ENCODE results near the gene USHBP1. TPM values are rescaled to one million over a fixed set of nuclear protein-coding genes. Genes with fewer than 3 reads are reported as not detected.
A peak's percentile ranks its signal among the peaks of the same experiment; 100 is the strongest.

Gene USHBP1
- total and polyA plus RNA-seq, 2 of the 13 experiments (the other 11 are each of a cell fraction or from before 2014, with no cell fraction given): 0.15 to 1.5 TPM

- TF ChIP-seq TRAFD1 (CRISPR knock-in tag; IDR thresholded peaks at IDR 0.05; ENCODE audit: borderline replicate concordance) (no peak), ATF1 (CRISPR knock-in tag; IDR thresholded peaks at IDR 0.05) (peak; percentile 60), MEIS1 (CRISPR knock-in tag; IDR thresholded peaks at IDR 0.05; ENCODE audit: borderline replicate concordance) (0 out of 2 replicates have a peak, but pooled peaks have one; percentile 80), TEF (CRISPR knock-in tag; IDR thresholded peaks at IDR 0.05) (no peak), CCDC6 (CRISPR knock-in tag; IDR thresholded peaks at IDR 0.05) (no peak), ZBTB39 (CRISPR knock-in tag; IDR thresholded peaks at IDR 0.05) (peak; percentile 81; the same call in 1 of the 2 replicates), ZKSCAN1 (IDR thresholded peaks at IDR 0.05; ENCODE audit: low read length) (no peak), RBM22 (optimal IDR thresholded peaks at IDR 0.05; ENCODE audit: low read length) (no peak), HDAC6 (IDR thresholded peaks at IDR 0.05; ENCODE audit: low read depth, low read length) (no peak), ZNF567 (CRISPR knock-in tag; IDR thresholded peaks at IDR 0.05; ENCODE audit: borderline replicate concordance) (no peak), ZNF34 (CRISPR knock-in tag; IDR thresholded peaks at IDR 0.05; ENCODE audit: borderline replicate concordance) (peak; percentile 94), ZNF605 (CRISPR knock-in tag; IDR thresholded peaks at IDR 0.05) (peak; percentile 82), MAFK (conservative IDR thresholded peaks at IDR 0.05 in 1 of 2, IDR thresholded peaks at IDR 0.05 in 1 of 2; ENCODE audit: low read length in 2 of 2) (no peak), HOXD1 (CRISPR knock-in tag; IDR thresholded peaks at IDR 0.05) (0 out of 2 replicates have a peak, but pooled peaks have one; percentile 62), U2AF1 (optimal IDR thresholded peaks at IDR 0.05; ENCODE audit: low read depth, low read length) (peak; percentile 73), ZNF75D (CRISPR knock-in tag; IDR thresholded peaks at IDR 0.05; ENCODE audit: borderline replicate concordance) (no peak), FIP1L1 (IDR thresholded peaks at IDR 0.05; ENCODE audit: borderline replicate concordance, insufficient read depth, low read depth, low read length) (no peak), ZNF589 (CRISPR knock-in tag; conservative IDR thresholded peaks at IDR 0.05) (no peak), ZNF782 (CRISPR knock-in tag; IDR thresholded peaks at IDR 0.05; ENCODE audit: borderline replicate concordance) (peak; percentile 62; the same call in 1 of the 2 replicates), HDAC2 (CRISPR knock-in tag; IDR thresholded peaks at IDR 0.05) (peak; percentile 95), ZNF441 (CRISPR knock-in tag; IDR thresholded peaks at IDR 0.05; ENCODE audit: borderline replicate concordance) (no peak), HOXA7 (CRISPR knock-in tag; IDR thresholded peaks at IDR 0.05) (no peak), ADNP (CRISPR knock-in tag; IDR thresholded peaks at IDR 0.05) (no peak)
Observed at GRCh38 chr19:17248011-17248776, 16.4 kb downstream of the USHBP1 start (continued).

Data from HepG2 (cell line).